COLO668 (cell line): ENCODE results near the gene TRPC4AP.

Experiments
- DNase-seq: peaks from one replicate; lab custom pipeline; 2025; ENCODE audit not compliant: unreplicated experiment; lab: John Stamatoyannopoulos, UW

TRPC4AP gene

DNA sequence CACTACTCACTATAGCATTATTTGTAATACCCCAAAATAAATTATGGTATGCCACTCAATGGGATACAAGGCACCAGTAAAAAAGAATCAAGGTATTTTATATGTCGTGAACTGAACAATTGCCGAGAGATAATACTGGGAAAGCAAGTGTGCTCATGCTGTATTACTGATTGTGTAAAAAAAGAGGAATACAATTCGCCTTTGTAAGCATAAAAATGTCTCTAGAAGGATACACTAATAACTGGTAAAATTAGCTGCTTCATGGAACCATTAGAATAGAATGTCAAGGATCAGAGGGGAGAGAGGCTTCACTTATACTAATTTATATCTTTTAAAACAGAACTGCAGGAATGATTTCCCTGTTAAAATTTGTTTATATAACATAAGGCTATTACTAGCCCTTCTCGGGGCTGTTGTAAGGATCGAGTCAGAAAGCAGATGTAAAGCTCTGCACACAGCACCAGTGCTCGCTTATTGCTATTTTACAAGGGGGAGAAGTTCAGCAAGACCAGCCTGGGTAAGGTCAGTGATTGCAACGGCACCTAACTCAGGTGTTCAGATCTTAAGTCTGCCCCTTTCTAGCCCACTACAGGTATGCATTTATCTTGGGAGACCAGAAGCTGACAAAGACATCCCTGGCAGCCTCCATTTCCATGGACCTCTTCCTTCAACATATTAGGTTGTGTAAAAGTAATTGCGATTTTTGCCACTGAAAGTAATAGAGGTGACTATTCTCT is 75.3 kb downstream of the TRPC4AP start:
- DNase-seq: no peak

GRCh38 chr20:35015863-35016193 is 76.8 kb downstream of the TRPC4AP start:
- DNase-seq: no peak

- no peak for DNase-seq
These were observed 78.1 kb downstream of the TRPC4AP start for GRCh38 chr20:35014537-35014936.

DNA sequence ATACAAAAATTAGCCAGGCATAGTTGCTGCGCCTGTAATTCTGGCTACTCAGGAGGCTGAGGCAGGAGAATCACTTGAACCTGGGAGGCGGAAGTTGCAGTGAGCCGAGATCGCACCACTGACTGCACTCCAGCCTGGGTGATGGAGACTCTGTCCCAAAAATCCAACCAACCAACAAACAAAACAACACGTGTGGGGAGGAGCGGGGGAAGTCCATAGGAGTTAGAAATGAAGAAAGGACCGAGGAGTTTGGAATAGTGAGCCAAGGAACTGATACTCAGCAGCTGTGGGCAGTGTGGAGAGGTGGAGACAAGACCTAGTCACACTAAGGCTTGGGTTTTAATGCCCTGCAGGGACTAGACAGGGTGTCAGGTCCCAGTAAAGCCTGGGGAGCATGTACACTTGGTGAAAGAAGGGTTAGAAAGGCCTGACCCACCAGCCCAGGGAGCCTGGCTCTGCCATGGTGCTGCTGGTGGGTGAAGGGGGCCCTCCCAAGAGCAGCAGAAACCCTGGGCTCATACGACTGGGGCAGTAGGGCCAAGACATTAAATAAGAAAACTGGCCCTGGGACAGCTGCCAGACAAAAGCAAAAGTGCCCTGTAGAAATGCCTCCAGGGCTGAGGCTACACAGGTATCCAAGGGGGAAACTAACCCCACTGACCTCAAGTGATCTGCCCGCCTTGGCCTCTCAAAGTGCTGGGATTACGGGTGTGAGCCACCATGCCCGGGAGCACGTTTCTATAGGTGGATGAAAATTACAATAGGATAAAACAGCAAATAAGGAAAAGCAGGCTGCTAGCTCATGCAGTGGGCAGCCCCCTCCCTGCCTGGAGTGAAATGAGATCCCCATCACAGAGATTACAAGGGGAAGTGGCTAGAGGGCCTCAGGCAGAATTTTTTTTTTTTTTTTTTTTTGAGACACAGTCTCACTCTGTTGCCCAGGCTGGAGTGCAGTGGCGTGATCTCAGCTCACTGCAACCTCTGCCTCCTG is 78.9 kb downstream of the TRPC4AP start:
- no peak for DNase-seq

DNA sequence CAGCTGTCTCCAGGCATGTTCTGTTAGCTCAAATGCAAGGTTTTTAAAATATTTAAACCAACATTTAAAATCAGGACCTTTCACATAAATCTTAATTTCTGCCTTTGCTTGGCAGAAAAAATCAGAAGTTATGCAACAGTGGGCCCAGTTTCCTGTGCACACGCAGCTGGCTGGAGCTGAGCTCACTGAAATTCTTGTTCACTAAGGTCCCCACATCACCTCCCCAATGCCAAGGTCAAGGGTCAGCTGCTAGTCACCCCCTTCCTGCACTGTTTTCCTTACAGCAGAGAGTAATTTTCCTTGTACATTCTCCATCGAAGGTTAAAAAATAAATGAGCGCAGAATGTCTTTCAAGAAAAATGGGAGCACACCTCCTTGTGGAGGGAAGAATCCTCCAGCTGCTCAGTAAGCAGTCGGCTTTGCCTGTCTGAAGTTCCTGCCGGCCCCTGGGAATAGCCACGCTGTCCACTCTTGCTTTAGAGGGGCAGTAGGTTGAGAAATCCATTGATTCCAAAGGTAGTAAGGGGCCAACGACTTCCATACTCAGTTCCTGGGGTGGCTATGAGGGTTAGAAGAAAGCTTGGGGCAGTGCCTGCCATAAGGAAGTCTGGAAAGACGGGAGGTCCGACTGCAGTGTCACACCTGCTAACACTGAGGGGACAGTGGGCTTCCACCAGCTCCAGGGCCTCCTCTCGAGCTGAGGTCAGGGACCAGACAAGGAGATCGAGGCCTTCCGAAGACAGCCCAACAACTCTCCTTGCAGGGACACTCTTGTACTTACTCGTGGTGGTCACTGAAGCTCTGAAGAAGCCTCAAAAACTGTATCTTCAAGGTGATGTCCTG is 80.2 kb downstream of the TRPC4AP start:
- DNase-seq: no peak

DNA sequence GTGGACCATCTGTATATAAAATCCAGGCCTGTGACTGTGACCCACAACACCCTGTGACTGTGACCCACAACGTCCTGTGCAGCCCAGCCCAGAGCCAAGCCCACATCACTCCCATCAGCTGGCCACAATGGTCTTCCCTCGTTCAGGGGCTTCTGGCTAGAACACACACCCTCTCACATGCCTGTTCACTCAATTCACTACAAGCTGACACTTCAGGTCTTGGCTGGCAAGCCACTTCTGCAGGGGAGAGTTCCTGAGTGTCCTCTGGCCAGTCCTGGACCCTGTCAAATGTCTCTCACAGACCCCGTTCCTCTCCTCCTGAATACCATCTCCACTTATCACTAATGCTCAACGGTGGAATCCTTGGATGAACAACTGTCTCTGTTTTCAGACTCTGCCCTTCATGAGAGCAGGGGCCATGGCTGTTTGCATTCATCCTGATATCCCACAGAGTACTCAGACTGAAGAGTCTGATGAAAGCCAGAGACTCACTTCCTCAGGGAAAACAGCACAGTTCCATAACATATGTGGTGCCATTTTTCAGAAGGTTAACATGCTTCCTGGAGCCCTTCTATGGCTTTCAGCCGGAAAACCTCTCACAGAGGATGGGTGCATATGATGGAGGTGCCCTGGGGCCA is 80.9 kb downstream of the TRPC4AP start:
- no peak for DNase-seq

DNA sequence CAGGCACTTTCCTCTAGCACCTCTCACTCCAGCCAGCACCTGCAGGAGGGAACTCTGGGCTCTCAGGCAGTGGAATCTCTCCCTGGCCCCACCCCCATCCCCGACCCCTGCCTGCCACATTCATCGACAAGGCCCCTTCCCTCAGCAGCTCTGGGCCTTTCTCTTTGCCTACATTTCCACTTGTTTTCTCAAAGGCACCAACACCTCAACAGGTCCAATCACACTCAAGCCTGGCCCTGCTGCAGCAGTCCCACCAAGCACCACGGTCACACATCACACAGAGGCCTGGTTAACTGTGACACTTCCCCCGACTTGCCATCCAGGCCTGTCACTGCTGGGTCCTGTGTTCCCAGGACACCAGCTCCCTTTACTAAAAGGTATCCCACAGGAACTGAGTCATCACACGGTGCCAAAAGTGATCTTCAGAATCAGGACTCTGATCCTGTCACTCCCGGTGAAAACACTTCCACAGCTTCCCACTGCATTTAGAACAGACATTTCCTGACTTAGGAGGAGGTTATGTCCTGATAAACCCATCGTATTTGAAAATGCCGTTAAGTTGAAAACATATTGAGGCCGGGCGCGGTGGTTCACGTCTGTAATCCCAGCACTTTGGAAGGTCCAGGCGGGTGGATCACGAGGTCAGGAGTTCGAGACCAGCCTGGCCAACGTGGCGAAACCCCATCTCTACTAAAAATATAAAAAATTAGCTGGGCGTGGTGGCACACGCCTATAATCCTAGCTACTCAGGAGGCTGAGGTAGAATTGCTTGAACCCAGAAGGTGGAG is 82.0 kb downstream of the TRPC4AP start:
- DNase-seq: no peak

- no peak for DNase-seq
These were observed 82.8 kb downstream of the TRPC4AP start for GRCh38 chr20:35009665-35010328.

DNA sequence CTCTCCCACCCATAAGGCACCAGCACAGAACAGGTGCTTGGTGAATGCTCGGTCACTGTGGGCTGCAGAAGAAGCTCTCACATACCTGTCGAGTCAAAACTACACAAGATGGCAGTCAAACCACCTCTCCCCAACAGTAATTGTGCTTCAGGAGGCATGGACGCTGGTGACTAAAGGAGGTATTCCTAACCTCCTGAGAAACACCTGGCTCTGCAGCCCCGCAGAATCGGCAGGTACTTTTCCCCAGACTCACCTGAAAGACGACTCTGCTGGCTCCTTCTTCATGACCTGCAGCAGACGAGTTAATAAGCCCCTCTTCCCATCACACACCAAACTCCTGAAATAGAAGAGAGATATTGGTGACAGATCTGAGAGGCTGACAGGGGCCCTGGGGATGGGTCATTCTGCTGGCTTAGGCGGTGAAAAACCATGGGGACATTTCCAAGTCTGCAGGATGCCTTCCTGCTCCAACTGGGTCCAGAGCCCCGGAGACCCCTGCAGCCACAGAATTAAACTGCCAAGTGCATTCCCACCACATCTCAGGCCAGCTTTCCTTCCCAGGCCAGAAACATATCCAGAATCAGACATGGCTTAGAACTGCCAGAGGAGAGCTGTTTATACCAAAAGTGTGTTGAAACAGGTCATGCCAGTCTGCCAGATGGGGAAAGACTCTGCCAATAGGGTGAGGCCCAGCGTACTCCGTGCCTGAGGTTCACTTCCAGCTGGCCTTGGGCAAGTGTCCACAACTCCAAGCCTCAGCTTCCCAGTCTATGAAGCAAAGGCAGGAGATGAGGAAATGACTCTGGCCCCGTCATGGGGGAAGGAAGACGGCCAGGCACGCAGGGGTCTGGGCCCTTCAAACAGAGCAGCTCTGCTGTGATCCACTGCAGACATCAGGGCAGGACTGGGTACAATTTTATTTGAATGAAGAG is 83.9 kb downstream of the TRPC4AP start:
- DNase-seq: no peak

GRCh38 chr20:35007891-35008290 is 84.7 kb downstream of the TRPC4AP start:
- DNase-seq: no peak

GRCh38 chr20:35007413-35007812 is 85.2 kb downstream of the TRPC4AP start:
- no peak for DNase-seq

GRCh38 chr20:35006531-35006971 is 86.1 kb downstream of the TRPC4AP start:
- DNase-seq: no peak

GRCh38 chr20:35006009-35006408 is 86.6 kb downstream of the TRPC4AP start:
- DNase-seq: no peak

DNA sequence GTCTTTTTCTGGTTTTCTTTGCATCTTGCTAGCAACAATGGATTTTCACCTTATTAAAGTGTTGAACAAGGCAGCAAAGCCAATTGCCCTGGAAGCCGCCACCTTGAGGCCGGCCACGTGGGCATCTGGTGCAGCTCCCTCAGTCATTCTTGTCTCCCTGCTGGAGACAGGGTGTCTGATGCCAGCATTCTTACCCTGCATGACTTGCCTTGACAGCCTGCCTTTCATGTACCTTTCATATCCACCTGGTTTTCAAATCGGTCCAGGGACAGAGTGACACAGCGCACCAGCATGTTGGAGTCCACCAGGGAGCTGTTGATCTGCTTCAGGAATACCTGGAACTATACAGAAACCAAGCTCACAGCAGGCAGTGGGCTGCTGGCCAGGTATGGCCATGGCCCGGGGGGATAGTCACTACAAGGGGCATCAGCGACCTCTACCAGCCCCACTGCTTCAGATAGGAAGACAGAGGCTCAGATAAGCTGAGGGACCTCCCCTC is 87.1 kb downstream of the TRPC4AP start:
- DNase-seq: no peak

DNA sequence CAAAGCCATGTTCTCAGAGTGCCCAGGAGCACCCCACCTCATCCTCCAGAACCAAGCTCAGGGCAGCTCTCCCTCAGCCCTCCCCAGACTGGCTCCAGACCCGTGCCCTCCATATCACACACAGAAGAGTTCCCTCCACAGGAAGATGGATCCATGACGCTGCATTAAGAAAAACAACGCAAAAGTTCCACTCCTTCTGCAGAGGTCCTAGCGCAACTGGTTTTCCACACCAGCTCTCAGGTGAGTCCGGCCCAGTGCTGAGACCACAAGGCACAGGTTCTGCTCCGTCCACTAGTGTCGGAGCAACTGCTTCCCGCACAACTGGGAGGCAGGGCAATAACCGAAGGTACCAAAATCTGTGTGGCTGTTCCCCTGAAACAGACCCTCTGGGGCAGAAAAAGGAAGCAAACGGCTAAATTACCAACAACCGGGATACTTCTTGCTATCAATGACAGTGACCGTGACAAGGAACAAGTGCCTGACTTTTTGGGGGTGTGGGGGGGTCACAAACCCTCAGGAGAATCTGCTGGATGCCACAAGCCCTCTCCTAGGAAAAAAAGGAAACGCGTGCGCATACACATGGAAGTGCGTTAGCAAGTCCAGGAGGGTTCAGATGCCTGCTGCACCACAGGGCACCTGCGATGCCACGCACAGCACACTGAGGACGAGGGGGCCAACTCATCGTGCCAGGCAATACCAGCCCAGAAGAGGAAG is 87.7 kb downstream of the TRPC4AP start:
- DNase-seq: no peak

- no peak for DNase-seq
These were observed 88.4 kb downstream of the TRPC4AP start for GRCh38 chr20:35004051-35004725.
